AG04449 (cell line): ENCODE measurements around the gene PCDHGA1.
"Not testable (repeated sequence)": the region's sequence is repeated elsewhere in the genome, so short reads cannot be mapped to it uniquely, and the experiment has no call there.

Experiments used
- CTCF ChIA-PET: fragments of 350-600 bp; formaldehyde crosslinking; extraction: SDS; loops from one replicate; lab custom pipeline; 2021; ENCODE audit warnings: antibody characterized with exemption; lab: Yijun Ruan, JAX
- POLR2A ChIA-PET: fragments of 400-600, 350-600 bp; formaldehyde crosslinking; extraction: SDS; loops from one replicate; lab custom pipeline; 2020; ENCODE audit warnings: antibody characterized with exemption, inconsistent platforms; lab: Yijun Ruan, JAX
- DNase-seq: peaks from one replicate; pipeline ENCODE4 v3.0.0-alpha.2; 2010; ENCODE audit warnings: low read depth, low spot score
- H3K4me3 ChIP-seq: 2 replicates; pipeline ENCODE4 v1.5.1; 2011; ENCODE audit warnings: low read depth, mild to moderate bottlenecking, control low read depth, low read length
- TF ChIP-seq, protein P1 (sequence below): IDR thresholded peaks from one replicate; pipeline ENCODE4 v1.5.1; 2011; ENCODE audit warnings: mild to moderate bottlenecking, moderate library complexity, low read length, control low read depth, inconsistent platforms; ENCODE audit not compliant: insufficient read depth; ENCODE audit errors: missing control alignments

The PCDHGA1 gene

DNA sequence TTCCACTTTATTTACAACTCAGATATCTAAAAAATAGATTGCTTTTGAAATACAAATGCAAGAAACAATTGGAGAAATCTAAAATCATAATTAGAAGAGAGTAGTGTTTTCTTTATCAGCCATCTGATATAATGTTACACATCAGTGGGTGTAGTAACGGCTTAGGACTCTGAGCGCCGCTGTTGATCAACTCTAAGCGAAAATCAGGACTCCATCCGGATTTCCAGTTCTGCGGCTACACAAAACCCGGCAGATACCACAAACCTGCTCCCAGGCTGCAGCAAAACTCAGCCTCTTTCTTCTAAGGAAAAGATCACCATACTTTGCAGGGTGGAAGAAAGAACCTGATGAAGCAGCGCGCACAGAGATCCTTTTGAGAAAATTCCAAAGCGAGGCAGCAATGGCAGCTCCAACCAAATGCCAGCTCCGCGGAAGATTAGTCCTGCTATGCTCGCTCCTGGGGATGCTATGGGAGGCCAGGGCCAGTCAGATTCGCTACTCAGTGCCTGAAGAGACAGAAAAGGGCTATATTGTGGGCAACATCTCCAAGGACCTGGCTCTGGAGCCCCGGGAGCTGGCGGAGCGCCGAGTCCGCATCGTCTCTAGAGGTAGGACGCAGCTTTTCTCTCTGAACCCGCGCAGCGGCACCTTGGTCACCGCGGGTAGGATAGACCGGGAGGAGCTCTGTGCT is 72.4 kb downstream of the PCDHGA1 start, which contains the start of gene PCDHGA9:
PCDHGA9 (plus strand) TSS at position 226 of the 691 bp plus-strand sequence; CDS start at position 401, 175 bp downstream.
- POLR2A ChIA-PET, result no interaction called here
- CTCF ChIA-PET, result interaction anchor here (0.6 to 1.8 kb wide), 9 partner anchors 11 to 165 kb away, joined by 3 to 11 read pairs (median 3); partner anchors contain the start of genes PCDHGA10, PCDHGA3, PCDHGA6 and PCDHGB7
- TF ChIP-seq, protein P1, sequence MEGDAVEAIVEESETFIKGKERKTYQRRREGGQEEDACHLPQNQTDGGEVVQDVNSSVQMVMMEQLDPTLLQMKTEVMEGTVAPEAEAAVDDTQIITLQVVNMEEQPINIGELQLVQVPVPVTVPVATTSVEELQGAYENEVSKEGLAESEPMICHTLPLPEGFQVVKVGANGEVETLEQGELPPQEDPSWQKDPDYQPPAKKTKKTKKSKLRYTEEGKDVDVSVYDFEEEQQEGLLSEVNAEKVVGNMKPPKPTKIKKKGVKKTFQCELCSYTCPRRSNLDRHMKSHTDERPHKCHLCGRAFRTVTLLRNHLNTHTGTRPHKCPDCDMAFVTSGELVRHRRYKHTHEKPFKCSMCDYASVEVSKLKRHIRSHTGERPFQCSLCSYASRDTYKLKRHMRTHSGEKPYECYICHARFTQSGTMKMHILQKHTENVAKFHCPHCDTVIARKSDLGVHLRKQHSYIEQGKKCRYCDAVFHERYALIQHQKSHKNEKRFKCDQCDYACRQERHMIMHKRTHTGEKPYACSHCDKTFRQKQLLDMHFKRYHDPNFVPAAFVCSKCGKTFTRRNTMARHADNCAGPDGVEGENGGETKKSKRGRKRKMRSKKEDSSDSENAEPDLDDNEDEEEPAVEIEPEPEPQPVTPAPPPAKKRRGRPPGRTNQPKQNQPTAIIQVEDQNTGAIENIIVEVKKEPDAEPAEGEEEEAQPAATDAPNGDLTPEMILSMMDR, result no peak
- H3K4me3 ChIP-seq, result peak within 1 kb of the TSS; percentile 34
- no peak for DNase-seq

DNA sequence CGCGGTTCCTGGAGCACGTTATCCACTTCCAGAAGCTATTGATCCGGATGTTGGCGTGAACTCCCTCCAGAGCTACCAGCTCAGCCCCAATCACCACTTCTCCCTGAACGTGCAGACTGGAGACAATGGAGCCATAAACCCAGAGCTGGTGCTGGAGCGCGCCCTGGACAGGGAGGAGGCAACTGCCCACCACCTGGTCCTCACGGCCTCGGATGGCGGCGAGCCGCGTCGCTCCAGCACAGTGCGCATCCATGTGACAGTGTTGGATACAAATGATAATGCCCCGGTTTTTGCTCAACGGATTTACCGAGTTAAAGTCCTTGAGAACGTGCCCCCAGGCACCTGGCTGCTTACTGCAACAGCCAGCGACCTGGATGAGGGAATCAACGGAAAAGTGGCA is 73.1 kb downstream of the PCDHGA1 start:
- CTCF ChIA-PET, result interaction anchor here (0.6 to 1.8 kb wide), 9 partner anchors 10 to 164 kb away, joined by 3 to 11 read pairs (median 3); partner anchors contain the start of genes PCDHGA10, PCDHGA3, PCDHGA6 and PCDHGB7
- no peak overlapping the region for H3K4me3 ChIP-seq
- DNase-seq, result no peak
- TF ChIP-seq, protein P1, result no peak
- POLR2A ChIA-PET, result no interaction called here

DNA sequence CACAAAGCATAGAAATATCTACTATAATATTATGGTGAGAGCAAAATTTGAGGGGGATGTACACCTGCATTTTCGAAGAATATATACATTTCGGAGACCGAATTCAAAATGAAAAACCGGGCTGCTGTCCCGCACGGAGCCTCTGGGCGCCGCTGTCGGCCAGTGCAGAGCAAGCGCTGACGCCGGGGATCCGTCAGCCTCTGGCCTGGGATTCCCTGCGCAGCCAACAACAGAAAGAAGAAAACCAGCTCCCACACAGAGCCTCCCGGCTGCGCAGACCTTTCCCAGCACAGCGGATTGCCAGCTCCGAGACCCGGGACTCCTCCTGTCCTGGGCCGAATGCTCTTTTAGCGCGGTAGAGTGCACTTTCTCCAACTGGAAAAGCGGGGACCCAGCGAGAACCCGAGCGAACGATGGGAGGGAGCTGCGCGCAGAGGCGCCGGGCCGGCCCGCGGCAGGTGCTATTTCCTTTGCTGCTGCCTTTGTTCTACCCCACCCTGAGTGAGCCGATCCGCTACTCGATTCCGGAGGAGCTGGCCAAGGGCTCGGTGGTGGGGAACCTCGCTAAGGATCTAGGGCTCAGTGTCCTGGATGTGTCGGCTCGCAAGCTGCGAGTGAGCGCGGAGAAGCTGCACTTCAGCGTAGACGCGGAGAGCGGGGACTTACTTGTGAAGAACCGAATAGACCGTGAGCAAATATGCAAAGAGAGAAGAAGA is 77.6 kb downstream of the PCDHGA1 start, which contains the start of gene PCDHGB6:
PCDHGB6 (plus strand) TSS at position 232 of the 716 bp plus-strand sequence; CDS start at position 414, 182 bp downstream.
- H3K4me3 ChIP-seq, result peak within 1 kb of the TSS; percentile 37
- POLR2A ChIA-PET, DNase-seq: not testable (repeated sequence)
- CTCF ChIA-PET, result interaction anchor here (1.1 to 4.8 kb wide), 10 partner anchors 10 to 159 kb away, joined by 3 to 43 read pairs (median 12); partner anchors contain the start of genes PCDHGA12, PCDHGA8, PCDHGB5 and PCDHGB7
- TF ChIP-seq, protein P1, result peak; percentile 43

DNA sequence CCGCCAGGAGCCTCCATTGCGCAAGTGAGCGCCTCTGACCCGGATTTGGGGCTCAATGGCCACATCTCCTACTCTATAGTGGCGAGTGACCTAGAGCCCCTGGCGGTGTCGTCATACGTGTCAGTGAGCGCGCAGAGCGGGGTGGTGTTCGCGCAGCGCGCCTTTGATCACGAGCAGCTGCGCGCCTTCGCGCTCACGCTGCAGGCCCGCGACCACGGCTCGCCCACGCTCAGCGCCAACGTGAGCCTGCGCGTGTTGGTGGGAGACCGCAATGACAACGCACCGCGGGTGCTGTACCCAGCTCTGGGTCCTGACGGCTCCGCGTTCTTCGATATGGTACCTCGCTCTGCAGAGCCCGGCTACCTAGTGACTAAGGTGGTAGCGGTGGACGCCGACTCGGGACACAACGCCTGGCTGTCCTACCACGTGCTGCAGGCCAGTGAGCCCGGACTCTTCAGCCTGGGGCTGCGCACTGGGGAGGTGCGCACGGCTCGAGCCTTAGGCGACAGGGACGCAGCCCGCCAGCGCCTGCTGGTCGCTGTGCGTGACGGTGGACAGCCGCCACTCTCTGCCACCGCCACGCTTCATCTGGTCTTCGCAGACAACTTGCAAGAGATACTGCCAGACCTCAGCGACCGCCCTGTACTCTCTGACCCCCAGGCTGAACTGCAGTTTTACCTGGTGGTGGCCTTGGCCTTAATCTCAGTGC is 79.4 kb downstream of the PCDHGA1 start:
- CTCF ChIA-PET, result interaction anchor here (0.9 to 16.4 kb wide), 5 partner anchors 90 to 158 kb away, joined by 3 to 288 read pairs (median 6); no protein-coding TSS in a partner anchor
- TF ChIP-seq, protein P1, result no peak
- H3K4me3 ChIP-seq, result no peak overlapping the region
- no peak for DNase-seq
- POLR2A ChIA-PET, result no interaction called here

DNA sequence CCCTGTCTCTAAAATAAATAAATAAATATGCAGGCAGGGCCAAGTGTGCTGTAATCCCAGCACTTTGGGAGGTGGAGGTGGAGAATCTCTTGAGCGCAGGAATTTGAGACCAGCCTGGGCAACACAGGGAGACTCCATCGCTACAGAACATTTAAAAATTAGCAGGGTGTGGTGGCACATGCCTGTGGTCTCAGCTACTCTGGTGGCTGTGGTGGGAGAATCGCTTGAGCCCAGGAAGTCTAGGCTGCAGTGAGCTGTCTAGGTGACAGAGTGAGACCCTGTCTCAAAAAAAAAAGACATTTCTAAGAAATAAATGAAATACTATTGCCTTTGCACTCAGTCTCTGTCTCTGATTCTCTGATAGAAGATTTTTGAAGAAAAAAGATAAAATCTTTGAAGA is 81.3 kb downstream of the PCDHGA1 start:
- no peak overlapping the region for H3K4me3 ChIP-seq
- ChIA-PET CTCF (interaction anchor here (3.1 to 16.4 kb wide), 4 partner anchors 10 to 156 kb away, joined by 30 to 288 read pairs (median 78); partner anchors contain the start of gene PCDHGA11), POLR2A (no interaction called here)
- DNase-seq, result no peak
- TF ChIP-seq, protein P1, result no peak
